ENCODE measurements around the gene IL12B.
"Not testable (repeated sequence)": the region's sequence is repeated elsewhere in the genome, so short reads cannot be mapped to it uniquely, and the experiment has no call there.

Gene IL12B

DNA sequence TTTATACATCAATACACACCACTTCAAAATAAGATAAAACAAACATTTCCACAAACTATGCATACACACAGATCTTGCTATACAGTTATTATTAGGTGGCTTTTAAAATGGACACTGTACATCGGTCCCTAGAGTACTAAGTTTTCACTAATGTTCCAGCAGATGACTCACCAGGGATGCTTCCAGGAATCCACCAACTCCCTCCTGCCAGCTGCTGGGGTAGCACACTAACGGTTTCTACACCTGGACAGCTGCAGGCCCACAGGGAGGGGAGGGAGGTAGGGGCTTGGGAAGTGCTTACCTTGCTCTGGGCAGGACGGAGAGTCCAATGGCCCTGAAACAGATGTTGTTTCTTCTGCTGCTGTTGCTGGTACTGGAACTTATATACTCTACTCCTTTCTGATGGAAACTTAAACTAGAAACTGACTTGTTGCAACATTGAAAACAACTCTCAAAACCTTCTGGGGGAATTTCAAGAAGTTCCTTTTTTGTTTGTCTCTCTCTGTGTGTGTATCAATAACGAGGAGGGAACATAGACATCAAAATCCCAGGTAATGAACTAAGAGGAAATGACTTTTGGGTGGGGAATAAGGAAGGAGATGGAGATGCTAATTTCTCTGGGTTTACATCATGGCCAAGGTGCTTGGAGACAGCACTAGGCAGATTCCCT lies at the start of gene IL12B:
Gene IL12B, minus strand, starts transcription at position 357 of the 670 bp plus-strand sequence. CDS start 3,705 bp downstream, outside the sequence.
- in situ Hi-C loops (cut with MboI; ENCODE audit: low sequenced_read_pairs), result no loop called here

DNA sequence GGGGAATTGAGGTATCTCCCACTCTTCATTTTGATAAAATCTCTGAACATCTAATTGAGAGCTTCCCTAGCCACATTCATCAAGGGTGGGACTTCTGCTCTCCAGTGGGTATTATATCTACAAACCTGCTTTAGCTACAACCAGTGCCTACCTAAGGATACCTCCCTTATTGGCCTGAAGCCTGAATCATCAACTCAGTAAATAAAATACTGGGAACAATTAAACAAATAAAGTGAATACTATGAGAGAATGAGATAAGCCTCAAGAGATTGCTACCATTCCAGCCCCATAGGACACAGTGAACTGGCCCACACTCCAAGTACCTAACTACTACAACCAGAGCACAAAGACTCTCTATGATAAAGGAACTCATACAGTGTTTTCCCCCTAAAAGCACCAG lies 47.4 kb upstream of the IL12B start:
- in situ Hi-C loops (cut with MboI; ENCODE audit: low sequenced_read_pairs), result no loop called here

DNA sequence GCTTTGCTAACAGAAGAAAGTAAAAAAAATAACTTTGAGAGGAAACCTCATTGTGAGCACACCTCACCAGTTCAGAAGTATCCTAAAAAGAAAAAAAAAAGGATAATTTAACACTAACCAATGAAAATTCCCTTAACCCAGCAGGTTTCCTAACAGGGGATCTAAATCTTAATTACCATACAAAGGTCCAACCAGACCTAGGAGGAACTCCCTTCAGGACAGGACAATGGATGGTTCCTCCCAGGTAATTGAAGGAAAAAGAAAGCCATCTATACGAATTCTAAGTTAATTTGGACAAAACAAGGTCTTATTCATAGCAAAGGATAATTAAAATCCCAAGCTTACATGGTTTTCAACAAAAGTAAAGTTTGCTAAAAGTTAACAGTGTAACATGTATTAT lies 37.6 kb upstream of the IL12B start:
- in situ Hi-C loops (cut with MboI; ENCODE audit: low sequenced_read_pairs), result not testable (repeated sequence)

DNA sequence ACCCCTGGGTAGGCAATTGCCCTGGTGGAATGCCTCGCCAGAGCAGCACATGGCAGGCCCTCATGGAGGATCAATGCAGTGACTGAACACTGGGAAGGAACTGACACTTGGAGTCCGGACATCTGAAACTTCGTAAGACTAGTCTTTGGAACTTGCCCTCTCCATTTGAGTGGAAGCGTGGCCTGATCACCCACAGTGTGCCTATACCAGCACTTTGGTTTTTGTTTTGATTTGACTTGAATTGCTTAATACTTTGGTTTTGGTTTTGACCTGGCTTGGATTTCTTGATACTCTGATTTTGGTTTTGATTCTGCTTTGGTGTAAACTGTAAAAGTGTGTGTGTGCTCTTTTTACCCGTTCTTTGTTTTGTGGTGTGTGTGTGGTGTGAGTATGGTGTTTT lies 36.5 kb upstream of the IL12B start:
- in situ Hi-C loops (cut with MboI; ENCODE audit: low sequenced_read_pairs), result not testable (repeated sequence)

DNA sequence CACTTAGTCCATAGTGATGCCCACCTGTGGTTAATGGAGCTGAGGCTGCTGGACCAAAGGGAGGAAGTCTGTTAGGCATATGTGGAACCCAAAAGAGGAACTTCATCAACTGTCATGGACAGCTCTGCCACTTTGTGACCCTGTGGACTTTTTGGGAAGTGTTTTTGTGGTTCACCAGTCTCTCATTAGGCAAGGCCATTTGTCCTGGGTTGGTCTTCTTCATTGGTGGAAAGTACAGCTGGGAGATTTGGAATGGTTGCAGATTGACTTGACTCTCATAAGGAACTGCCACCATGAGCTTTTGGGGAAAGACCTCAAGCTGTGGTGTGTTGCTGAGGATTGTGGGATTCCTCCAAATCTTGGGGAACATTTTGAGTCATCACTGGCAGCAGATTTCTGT lies 31.9 kb upstream of the IL12B start:
- in situ Hi-C loops (cut with MboI; ENCODE audit: low sequenced_read_pairs), result no loop called here

DNA sequence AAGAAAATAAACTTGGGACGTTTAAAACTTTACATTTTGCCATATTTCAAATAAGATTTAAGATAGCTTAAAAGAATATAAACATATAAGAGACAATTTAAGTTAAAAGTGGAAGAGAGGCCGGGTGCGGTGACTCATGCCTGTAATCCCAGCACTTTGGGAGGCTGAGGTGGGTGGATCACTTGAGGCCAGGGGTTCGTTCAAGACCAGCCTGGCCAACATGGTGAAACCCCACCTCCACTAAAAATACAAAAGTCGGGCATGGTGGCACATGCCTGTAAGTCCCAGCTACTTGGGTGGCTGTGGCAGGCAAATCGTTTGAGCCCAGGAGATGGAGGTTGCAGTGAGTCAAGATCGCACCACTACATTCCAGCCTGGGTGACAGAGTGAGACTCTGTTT lies 29.6 kb upstream of the IL12B start:
- in situ Hi-C loops (cut with MboI; ENCODE audit: low sequenced_read_pairs), result not testable (repeated sequence)

DNA sequence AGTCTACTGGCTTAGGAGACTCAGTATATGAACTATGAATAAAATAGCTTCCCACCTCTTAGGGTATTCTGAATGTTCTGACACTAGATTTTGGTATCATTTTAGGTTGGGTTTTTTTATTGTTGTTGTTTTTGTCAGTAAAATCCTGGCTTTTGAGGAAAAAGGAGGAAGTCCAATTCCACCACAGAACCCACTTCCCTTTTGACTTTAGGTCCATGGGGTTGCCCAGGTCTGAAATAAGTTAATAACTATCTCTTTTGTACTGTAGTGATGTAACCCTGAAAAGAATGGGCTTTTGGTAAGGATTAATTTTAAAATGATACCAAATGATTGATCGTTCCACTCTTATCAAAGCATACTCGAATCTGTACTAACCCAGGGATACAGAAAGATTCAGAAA lies 29.1 kb upstream of the IL12B start:
- in situ Hi-C loops (cut with MboI; ENCODE audit: low sequenced_read_pairs), result no loop called here

DNA sequence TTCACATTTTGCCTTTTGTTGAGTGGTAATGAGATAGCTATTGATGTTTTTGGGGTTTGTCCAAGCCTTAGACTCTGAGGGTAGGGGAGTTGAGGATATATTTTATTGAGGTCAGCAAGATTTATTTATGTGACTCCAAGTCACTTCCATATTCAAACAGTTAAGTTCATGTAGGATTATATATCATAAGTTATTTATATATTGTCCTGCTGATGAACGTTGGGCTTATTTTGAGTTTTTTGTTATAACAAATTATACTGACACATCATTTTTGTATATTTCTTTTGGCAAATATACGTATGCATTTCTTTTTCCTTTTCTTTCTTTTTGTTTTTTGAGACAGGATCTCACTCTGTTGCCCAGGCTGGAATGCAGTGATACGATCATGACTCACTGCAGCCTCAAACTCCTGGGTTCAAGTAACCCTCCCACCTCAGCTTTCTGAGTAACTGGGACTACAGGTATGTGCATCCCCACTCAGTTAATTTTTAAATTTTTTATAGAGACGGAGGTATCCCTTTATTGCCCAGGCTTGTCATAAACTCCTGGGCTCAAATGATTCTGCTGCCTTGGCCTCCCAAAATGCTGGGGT lies 23.5 kb upstream of the IL12B start:
- in situ Hi-C loops (cut with MboI; ENCODE audit: low sequenced_read_pairs), result no loop called here

DNA sequence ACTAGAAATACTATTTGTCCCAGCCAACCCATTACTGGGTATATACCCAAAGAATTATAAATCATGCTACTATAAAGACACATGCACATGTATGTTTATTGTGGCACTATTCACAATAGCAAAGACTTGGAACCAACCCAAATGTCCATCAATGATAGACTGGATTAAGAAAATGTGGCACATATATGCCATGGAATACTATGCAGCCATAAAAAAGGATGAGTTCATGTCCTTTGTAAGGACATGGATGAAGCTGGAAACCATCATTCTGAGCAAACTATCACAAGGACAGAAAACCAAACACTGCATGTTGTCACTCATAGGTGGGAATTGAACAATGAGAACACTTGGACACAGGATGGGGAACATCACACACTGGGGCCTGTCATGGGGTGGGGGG lies 20.4 kb upstream of the IL12B start:
- in situ Hi-C loops (cut with MboI; ENCODE audit: low sequenced_read_pairs), result not testable (repeated sequence)

DNA sequence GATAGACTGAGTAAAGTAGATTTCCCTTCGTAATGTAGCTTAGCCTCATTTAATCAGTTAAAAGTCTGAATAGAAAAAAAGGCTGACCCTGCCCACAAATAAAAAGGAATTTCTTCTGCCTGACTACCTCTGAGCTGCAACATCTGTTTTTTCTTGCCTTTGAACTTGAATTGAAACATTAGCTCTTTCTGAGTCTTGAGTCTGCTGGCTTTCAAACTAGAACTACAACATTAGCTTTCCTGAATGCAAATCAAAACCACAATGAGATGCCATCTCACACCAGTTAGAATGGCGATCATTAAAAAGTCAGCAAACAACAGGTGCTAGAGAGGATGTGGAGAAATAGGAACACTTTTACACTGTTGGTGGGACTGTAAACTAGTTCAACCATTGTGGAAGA lies 19.9 kb upstream of the IL12B start:
- in situ Hi-C loops (cut with MboI; ENCODE audit: low sequenced_read_pairs), result not testable (repeated sequence)

DNA sequence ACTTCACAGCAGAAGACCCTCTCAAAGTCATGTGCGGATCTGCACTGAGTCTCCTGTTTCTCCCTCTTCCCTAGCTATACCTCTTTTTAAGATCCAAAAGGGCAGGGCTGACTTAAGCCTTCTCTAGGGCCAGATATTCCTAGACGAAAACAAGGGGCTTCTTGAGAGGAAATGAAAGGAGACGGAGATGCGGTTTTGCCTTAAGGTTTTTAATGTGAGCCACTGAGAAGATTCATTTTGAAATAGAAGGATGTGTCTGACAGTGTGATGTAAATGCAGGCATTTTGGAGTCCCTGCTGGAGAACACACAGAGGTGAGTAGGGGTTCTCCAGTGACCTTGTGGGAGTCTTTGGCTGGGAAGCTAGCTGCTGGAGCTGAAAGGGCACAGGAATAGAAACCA lies 15.6 kb upstream of the IL12B start:
- in situ Hi-C loops (cut with MboI; ENCODE audit: low sequenced_read_pairs), result no loop called here

DNA sequence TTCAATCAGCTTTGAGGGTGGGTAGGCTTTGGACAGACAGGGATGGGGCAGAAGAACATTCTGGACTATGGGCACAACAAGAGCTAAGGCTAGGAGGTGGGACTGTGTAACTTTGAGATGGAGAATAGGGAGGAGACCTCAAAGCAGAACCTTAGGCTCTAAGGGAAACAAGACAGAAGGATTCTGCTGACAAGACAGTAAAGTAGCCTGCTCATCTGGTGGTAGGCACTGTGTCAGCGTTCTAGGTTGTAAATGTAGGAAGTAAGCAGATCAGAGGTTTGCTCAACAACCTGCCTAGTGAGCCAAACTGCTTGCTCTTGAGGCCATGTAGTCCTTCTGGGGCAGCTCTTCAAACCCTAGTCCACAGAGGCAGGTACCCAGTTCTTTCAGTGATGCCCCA lies 15.0 kb upstream of the IL12B start:
- in situ Hi-C loops (cut with MboI; ENCODE audit: low sequenced_read_pairs), result no loop called here

DNA sequence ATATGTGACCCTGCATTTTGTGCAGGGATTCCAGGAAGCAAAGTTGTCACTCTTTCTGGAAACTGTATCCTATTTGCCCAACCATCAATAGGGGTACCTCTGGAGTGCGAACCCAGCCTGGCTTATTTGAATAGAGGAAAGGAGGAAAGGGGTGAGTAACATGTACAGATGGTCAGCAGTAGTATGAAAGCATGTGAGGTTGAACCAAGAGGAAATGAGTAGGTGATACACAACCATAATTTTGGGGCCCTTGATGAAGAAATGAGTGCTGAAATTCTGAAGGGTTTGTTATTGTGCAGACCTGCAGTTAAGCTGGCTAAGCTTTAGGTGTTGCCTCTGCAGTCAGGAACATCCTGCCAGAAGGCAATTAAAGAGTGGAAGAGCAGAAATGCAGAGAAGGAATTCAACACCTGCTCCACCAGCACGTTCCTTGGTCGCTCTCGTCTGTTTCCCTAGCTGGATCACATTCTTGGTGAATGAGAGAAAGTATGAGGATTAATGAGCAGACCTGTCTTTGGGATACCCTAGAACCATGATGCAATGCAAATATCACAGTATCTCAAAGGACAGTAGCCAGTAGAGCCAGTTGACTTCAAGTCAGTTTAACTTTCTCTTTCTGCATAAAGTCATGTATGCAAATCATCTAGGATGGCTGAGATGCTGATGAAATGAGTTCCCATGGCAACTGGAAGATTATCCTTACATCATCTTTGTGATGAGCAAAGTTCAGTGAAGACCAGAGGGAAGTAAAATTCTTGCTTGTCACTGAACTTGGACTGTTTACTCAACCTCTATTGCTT lies 13.2 kb upstream of the IL12B start:
- in situ Hi-C loops (cut with MboI; ENCODE audit: low sequenced_read_pairs), result no loop called here

DNA sequence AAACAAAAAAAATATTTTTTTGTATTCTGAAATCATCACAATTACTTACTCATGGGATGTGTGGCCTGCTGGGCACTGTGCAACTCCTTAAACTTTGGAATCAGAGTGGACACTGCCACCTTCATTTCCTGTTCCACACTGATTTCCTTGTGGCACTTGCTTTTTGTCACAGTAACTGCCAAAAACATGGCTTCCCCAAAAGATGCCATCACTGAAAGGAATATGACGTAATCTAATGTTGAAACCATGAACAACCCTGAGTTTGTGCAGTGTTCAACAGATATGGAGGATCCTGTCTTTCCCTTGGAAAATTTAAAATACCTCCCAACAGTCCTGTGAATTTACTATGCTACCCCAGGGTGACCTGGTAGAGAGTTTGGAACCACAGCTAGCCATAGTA lies 12.6 kb upstream of the IL12B start:
- in situ Hi-C loops (cut with MboI; ENCODE audit: low sequenced_read_pairs), result no loop called here

DNA sequence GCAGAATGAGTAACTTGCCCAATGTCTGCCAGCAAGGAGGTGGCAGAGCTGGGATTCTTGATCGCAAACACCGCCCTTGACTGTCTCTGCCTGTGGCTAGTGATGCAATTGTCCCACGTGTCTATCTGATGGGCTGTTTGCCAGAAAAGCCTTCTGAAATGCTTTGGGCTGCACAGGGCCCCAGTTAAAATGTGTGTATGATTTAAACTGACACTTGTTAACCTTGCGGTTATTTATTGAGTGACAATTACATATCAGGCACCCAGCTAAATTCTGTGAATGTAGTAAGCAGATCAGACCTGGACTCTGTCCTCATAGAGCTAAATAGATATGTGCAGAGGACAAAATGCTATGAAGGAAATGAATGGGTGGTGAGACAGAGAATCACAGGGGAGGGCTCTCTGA lies 11.6 kb upstream of the IL12B start:
- in situ Hi-C loops (cut with MboI; ENCODE audit: low sequenced_read_pairs), result no loop called here

DNA sequence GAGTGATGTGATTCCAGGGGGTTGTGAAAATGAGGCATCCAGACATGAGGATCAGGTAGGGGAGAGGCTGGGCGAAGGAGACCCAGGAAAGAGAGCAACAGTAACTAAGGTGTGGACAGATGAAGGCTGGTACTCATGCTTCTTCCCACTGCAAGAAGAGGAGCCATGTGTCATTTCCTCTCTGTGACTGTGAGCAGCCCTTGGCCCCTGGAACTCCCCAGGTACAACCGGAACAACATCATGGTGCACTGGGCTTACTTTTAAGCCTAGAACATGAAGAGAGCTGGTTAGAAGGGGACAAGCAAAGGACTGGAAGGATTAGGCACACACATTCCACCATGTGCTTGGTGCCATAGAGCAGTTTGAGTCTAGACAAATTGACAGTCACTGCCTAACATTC lies 10.9 kb upstream of the IL12B start:
- in situ Hi-C loops (cut with MboI; ENCODE audit: low sequenced_read_pairs), result no loop called here

DNA sequence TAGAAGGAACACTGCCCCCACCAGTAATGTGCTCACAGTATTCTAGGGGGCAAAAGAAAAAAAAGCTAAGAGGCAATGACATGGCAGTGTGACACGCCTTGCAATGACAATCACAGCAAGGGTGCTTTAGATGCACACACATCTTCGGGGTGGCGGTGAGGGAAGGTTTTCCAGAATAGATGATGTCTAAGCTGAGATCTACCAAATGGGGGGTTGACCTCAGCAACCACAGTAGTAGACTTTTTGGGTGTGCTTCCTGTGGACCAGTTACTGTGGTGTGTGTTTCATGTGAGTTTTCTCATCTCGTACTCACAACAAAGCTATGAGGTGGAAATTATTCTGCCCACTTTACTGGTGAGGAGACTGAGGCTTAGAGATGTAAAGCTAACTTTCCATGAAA lies 10.2 kb upstream of the IL12B start:
- in situ Hi-C loops (cut with MboI; ENCODE audit: low sequenced_read_pairs), result no loop called here

DNA sequence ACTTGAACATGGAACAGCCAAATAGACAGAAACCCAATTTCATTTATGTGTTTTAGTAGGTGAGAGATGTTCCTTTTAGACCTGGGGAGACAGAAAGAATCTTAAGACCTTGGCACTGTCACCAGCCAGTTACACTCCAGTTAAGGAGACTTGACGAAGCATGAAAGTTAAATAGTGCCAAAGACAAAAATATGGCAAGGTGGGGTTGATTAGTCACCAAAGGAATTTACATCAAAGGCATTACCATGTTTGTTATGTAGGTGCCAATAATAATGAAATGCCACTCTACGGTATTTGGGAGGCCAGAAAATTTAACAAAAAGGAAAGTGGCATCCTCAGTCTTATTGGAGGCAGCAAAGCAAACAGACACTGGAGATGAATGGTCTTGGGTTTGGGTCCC lies 9.2 kb upstream of the IL12B start:
- in situ Hi-C loops (cut with MboI; ENCODE audit: low sequenced_read_pairs), result no loop called here

DNA sequence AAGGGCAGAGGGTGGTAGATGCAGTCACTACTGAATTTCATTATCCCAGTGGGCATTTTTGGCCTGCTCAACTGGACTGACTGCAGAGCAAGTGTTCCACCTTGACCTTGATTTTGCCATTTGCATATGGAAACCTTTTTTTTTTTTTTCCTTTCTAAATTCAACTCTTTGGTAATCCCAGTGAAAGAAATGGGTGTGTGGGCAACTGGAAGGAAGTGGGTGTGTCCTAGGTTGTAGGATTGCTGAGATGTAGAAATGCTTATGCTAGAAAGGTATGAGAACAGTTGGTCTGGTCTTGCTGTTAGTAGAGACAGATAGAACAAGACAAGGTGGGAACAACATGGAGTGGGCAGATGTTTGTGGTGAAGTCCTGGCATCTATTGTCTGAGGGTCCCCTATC lies 7.8 kb upstream of the IL12B start:
- in situ Hi-C loops (cut with MboI; ENCODE audit: low sequenced_read_pairs), result no loop called here

DNA sequence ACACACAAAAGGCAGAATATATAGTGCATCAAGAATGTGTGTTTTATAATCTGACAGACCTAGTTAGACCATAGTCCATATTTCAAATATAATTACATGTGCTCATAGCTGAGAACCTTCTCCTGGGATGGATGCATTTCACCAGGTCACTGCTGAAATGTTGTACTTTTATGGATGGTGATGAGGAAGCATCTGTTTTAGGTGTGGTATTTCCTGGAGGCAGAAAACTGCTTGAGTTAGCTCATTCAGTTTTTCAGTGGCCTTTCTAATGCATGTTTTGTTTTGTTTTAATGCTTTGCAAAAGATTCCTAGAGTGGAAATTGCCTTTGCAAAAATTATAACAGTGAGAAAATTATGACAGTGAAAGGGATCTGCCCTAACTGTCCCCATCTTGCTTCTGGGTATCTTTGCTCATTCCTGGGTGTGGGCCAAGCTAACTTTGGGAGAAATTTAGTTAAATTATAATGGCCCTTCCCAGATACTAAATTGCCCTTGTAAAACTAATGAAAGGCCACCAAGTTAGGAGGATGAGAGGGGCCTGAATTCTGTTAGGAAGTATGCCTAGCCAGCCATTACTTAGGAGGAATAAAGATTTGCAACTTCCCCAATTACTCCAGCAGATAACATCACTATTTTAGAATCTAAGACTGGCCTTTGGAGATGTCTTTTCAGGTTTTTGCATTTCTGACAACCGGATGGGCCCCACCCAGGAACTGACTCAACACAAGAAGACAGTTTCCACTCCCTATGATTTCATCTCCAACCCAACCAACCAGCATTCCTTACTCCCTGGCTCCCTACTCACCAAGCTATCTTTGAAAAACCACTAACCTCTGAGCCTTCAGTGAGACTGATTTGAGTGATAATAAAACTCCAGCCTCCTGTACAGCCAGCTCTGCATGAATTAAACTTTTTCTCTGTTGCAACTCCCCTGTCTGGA lies 7.0 kb upstream of the IL12B start:
- in situ Hi-C loops (cut with MboI; ENCODE audit: low sequenced_read_pairs), result no loop called here

DNA sequence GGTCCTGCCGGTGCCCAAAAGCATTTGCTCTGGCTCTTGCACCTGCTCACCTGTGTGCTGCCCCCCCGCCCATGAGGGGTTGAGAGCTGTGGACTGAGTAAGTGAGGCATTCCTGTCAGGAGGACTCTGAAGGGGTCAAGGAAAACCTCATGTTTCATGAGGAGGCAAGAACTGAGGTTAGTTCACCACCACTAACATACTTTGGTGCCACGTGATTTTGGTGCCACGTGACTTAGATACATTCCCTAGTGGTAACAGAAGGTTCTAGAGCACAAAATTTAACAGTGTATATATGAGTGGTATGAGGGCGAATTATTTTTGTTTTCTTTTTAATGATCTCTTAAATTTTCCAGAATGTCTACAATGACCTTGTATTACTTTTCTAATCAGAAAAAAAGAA lies 6.3 kb upstream of the IL12B start:
- in situ Hi-C loops (cut with MboI; ENCODE audit: low sequenced_read_pairs), result no loop called here

Measured in hTERT RPE-1 (cell line).